ENCODE data around the gene MAP3K5.

GRCh38 chr6:136783021-136783420 lies 9.3 kb downstream of the MAP3K5 start:
- TF ChIP-seq CTCF (IDR thresholded peaks at IDR 0.05) (no peak), POLR2A (IDR thresholded peaks at IDR 0.05) (no peak)
